RPMI7951 (cell line): ENCODE measurements around the gene EXOC3L1. TPM values are rescaled to one million over a fixed set of nuclear protein-coding genes. Genes with fewer than 3 reads are reported as not detected.

Experiments
- DNase-seq: peaks from one replicate; pipeline ENCODE4 v3.0.0-alpha.2; 2012; ENCODE audit warnings: low read depth
- total RNA-seq: library from RNA; depleted of rRNA; stranded (reverse); fragments of >200 nt; shearing (Covaris generic); gene quantifications from 2 replicates; pipeline ENCODE4 v1.2.3, GENCODE V29; 2014

Gene EXOC3L1
- total RNA-seq, 1 experiment from 2014 or later, result 0.60 TPM

DNA sequence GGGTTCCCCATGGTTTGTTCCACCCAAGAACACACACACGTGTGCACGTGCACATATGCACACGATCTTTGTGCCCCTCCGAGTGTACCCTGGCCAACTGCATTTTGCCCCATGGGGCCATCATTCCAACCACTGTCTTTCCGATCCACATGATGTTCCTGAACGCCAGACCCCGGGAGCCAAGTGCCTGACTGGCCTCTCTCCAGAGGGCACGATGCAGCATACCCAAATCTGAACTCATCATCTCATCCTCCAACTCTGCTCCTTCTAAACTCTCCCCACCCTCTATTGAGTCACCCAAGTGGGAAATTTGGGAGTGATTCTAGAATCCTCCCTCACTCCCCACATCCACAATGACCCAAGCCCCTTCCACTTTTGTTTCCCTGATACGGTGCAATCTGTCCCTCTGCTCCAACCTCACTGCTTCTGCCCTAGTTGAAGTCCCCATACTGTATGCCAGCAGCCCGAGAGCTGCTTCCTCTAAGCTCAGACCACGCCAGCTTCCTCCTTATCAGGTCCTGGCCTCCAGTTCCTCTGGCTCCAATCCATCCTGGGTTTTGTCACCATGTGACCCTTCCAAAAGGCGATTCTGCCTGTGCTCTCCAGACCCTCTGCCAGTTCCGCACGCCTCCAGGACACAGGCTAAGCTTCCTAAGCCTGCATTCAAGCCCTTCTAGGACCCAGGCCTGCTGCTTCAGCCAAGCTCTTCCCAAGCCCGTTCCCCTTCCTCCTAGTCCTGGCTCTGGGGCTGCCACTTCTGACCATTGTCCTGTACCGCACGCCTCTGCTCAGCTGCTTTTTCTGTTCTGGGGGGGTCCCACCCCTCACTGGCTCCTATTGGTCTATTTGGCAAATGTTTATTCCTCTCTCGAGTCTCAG lies 26.9 kb upstream of the EXOC3L1 start:
- no peak for DNase-seq

DNA sequence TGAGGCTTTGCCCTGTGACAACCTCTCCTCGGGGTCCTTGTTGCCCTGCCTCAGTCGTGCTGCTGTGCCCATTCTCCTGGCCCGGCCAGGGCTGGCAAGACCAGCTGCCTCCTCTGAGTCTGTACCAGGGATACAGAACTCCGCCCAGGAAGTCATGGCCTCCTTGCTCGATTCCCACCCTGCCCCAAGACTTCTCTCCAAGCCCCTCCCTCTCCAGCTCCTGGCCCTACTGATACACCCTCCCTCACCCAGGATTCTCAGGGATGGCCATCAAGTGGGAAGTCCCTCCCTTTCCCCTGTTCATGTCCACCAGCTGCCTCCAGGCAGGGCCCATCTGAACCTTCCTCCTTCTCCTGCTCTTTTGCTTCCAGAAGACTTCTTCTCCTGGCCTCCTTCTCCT lies 25.8 kb upstream of the EXOC3L1 start:
- DNase-seq, result no peak

DNA sequence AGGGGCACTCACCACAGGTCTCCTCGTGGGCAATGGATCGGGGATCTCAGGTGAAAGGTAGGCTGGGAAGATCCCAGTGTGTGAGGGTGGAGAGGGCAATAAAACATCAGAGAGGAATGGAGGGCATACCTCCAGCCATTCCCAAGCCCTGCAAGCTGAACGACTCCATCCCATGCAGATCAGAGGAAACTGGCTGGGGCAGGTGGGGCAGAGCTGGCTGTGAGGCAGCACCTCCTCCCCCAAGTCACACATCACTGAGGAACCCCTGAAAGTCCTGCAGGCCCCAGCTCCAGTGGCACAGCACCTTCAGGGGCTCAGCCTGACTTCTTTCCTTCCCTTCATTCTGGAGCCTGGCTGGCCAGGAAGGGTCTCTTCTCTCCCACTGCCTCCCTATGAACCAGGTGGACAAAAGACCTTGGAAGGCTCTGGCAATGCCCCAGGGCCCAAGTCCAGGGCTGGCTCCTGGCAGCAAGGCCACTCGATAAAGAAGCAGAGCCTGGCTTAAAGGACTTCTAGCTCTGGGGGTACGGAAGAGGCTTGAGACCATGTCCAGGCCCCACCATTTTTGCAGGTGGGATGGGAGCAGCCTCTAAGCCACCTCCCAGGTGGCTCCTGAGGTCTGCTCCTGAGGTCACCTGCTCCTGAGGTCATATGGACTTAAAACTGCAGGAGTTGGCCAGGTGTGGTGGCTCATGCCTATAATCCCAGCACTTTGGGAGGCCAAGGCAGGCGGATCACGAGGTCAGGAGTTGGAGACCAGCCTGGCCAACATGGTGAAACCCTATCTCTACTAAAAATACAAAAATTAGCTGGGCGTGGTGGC lies 23.5 kb upstream of the EXOC3L1 start:
- no peak for DNase-seq

DNA sequence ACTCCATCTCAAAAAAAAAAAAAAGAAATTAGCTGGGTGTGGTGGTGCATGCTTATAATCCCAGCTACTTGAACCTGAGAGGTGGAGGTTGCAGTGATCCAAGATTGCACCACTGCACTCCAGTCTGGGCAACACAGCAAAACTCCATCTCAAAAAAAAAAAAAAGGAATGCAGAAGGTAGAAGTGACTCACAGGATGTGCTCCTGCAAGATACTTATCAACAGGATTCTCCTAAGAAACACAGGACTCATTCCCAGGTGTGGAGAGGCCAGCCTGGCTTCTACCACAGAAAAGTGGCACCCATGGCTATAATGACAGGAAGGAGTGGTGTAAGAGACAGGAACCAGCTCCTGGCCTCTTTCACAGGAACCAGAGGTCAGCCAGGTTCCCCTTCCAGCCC lies 22.8 kb upstream of the EXOC3L1 start:
- DNase-seq, result no peak

DNA sequence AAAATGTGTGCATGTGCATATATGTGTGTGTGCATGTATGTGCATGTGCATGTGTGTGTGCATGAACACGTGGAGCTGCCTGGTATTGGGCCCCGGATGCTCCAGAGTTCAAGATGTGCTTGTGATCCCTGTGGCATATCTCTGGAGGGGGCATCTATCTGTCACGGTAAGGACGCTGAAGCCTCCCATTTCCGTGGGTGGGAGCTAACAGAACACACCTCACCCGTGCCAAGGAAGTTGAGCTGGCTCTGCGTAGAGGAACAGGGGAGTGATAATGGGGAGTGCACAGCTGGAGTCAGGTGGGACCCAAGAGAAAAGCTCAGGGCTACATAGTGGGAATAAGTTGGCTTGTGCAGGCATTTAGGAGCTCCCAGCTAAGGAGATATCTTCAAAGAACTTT lies 21.7 kb upstream of the EXOC3L1 start:
- DNase-seq, result no peak

DNA sequence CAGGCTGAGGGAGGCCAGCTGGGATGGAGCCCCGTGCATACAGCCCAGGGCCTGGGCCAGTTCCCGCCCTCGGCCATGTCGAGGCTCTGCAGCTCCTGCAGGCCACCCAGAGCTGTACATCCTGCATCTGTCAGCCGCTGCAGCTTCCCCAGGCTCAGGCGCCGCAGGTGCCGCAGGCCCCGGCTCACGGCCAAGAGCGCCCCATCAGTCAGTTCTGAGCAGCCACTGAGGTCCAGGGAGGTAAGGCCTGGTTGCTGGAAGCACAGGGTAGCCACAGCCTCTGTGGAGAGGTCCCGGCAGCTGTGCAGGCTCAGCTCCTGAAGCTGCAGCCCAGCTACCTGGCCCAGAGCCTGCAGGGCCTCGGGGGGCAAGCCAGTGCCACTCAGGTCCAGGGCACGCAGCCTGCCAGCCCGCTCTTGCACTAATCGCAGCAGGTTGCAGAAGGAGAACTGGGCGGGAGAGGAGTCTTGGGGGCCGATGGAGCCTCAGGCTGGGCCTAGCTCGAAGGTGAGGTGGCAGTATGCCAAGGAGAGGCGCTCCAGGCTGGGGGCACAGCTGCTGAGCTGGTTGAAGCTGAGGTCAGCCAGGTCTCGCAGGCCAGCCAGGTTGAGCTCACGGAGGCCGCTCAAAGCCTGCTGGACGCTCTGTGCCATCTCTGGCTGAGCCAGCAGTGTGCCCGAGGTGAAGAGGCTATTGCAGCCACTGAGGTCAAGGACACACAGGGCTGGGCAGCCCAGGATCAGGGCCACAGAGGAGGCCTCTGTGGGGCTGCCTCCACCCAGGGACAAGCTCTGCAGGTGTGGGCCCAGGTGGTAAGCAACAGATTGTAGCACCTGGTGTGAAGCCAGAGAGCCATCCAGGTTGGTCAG lies 20.4 kb upstream of the EXOC3L1 start:
- DNase-seq, result no peak

DNA sequence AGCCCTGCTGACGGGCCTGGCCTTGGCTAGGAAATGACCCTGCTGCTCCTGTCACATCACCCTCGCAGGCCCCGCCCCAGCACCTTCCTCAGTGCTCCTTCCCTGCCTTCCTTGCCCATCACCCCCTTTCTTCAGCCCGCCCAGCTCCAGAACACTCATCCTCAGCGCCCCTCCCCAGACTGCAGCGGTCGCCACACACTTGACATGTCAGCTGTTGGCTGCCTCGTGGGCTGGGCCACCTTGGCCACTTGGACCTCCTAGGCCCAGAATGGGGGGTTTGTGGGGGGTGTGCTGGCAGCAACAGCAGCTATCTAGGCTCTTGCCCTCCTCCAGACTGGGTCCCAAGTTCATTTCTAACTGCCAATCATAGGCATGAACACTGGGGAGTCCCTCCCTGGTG lies 19.6 kb upstream of the EXOC3L1 start:
- DNase-seq, result no peak

DNA sequence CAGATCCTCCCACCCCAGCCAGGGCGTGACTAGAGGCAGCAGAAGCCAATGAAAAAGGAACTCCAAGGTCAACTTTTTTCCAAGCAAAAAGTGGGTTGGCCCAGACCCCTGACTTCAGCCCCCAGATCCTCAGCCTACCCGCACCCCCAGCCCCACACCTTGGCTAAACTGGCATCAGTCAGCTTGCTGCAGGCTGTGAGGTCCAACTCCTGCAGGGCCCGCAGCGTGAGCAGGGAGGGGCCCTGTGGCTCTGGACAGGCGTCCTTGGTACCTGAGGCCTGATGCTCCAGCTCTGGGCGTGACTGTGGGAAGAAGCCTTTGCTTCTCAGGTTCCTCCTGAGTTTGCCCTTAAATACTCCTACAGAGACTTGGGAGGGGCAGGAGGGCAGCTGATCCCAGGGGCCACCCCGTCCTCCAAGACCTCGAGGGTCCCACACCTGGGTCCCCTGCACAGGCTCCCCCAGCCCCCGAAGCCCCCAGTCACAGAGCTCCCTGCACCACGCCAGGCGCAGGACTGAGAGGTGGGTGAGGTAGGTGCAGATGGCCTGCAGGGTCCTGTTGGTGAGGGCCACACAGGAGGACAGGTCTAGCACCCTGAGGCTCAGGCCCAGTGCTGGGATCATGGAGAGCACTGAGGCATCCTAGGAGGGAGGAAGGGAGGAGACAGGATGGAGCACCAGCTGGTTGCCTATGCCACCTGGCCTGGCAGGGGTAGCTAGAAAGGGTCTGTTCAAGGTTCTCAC lies 18.4 kb upstream of the EXOC3L1 start:
- no peak for DNase-seq

DNA sequence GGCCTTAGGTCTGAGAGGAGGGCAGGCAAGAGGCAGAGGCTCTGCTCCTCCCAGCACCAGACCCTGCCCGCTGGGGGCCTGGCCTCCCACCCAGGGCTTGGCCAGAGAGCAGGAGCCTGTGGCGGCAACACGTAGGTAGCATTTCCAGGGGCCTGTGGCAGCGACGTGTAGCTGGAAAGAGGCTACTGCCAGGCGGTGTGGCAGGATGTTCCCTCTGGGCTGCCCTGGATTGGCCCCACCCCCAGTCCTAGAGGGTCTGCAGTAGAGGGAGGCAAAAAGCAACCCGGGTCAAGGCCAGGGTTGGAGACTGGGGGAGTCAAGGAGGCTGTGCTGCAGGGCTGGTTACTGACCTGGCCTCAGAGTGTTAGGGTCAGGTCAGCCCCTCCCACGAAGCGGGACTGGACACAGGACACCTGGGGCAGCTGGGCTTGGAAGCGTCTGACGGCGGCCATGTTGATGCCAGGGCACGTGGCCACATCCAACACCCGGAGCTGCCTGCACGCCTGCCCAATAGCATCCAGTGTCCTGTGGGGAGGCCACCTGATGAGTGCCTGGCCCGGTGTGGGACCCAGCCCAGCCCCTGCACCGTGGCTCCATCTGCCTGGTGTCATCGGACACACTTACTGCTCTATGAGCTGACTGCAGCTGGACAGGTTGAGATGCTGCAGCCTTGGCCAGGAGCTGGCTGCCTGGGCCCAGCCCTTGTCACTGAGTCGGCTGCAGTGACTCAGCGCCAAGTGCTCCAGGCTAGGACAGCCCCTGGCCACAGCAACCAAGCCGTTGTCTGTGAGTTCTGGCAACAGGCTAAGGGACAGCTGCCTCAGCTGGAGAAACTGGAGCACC lies 17.5 kb upstream of the EXOC3L1 start:
- peak; percentile 86 for DNase-seq

DNA sequence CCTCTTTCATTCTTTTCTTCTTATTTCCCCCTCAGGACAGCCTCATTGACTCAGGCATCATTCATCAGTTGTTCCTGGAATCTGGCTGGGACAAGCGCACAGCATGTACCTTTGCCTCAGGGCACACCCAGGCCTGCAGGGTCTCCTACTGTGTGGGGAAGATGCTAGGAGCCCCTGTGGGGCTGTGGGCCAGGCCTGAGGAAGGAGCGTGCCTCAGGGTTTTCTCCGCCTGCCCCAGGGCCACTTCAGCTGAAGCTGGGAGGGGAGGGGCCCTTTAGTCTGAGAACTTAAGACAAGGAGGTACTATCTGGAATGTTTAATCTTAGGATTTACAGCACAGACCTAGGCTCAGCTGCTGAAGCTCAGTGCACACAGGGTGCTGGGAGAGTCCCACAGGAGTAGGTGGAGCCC lies 16.9 kb upstream of the EXOC3L1 start:
- DNase-seq, result peak; percentile 24

DNA sequence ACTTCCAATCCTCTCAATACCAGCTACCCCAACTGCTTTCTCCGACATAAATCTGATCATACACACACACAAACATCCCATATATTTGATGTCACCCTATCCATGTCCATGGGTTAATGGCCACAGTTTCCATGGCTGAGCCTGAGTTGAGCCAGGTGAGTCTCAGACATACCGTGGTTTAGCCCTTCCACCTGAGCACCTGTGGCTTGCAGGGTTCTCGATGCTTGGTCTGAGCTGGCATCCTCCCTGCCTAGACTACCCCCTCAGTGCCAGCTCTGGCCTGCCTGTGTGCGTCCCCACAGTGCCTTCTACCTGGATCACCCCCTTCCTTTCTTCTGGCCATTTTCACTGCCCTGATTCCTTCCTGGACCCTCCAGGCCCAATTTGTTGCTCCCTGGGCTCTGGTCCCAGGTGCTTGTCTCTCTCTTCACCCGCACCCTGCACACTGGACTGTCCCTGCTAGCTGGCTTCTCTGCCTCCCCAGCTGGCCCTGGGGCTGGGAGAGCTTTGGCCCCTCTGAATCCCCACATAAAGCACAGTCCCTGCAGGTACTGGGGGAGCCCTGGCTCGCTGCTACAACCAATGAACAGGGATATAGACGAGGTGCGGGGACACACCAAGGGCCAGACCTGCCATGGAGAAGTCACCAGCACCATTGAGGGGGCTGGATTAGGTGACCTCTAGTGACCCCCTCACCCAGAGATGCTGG lies 16.3 kb upstream of the EXOC3L1 start:
- no peak for DNase-seq

DNA sequence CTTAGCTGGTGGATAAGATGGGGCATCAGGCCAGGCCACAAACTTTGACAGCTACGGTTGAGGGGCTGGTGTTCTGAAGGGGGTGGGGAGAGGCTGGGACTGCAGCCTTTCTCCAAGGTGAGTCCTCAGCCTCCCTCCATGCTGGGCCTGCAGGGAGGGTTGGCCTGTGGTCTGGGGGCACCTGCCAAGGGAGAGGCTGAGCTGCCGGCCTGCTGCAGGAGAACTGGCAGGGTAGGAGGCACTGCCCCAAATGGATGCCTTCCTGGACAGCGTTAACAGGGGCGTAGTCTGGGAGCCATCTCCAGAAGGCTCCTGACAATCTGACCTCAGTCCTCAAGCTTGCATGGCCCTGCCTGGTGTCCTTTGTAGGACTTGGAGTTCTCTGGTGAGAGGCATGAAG lies 14.1 kb upstream of the EXOC3L1 start:
- no peak for DNase-seq

DNA sequence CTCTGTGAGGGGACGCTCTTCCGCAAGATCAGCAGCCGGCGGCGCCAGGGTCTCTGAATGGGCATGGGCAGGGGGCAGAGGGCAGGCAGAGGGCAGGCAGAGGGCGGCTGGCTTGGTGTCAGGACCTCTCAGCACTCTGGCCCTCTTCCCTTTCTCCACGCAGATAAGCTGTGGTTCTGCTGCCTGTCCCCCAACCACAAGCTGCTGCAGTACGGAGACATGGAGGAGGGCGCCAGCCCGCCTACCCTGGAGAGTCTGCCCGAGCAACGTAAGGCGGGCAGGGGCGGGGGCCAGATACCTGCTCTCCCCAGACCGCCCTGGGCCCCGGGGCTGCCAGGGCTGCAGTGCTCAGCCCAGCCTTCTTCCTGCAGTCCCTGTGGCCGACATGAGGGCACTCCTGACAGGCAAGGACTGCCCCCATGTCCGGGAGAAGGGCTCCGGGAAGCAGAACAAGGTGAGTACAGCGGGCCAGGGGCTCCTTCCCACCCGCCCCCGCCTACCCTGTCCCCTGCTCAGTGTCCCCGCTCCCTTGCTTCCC lies 13.1 kb upstream of the EXOC3L1 start:
- DNase-seq, result no peak

DNA sequence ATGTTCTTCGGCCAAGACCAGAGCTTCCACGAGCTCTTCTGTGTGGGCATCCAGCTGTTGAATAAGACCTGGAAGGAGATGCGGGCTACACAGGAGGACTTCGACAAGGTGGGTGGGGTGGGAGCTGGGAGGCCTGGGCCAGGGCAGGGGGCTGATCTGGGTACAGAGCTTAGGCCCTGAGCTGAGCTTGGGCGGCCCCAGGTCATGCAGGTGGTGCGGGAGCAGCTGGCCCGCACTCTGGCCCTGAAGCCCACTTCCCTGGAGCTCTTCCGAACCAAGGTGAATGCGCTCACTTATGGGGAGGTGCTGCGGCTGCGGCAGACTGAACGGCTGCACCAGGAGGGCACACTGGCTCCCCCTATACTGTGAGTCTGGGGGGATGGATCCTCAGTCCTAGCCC lies 12.5 kb upstream of the EXOC3L1 start:
- no peak for DNase-seq

DNA sequence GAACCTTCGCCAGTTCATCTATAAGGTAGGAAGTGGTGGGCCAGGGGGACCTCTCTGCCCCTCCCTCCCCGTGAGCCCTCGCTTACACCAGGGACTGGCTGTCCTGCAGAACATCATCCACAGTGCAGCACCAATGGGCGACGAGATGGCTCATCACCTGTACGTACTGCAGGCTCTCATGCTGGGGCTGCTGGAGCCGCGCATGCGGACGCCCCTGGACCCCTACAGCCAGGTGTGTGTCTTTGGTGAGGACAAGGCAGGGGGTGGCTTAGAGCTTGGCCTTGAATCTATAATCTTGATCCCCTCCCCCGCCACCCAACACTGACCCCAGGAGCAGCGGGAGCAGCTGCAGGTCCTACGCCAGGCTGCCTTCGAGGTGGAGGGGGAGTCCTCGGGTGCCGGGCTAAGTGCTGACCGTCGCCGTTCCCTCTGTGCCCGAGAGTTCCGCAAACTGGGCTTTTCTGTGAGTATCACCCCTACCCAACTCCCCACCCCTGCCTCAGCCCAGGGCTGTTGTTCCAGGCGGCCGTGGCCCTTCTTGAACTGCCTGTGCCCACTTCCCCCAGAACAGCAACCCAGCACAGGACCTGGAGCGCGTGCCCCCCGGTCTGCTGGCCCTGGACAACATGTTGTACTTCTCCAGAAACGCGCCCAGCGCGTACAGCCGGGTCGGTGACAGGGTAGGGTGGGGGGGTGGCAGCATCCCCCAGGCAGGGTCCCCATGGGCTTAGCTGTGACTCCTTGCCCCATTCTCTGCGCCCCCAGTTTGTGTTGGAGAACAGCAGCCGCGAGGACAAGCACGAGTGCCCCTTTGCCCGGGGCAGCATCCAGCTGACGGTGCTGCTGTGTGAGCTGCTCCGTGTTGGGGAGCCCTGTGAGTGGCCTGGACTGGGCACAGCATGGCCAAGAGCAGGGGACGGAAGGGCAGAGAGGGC lies 11.7 kb upstream of the EXOC3L1 start:
- no peak for DNase-seq

DNA sequence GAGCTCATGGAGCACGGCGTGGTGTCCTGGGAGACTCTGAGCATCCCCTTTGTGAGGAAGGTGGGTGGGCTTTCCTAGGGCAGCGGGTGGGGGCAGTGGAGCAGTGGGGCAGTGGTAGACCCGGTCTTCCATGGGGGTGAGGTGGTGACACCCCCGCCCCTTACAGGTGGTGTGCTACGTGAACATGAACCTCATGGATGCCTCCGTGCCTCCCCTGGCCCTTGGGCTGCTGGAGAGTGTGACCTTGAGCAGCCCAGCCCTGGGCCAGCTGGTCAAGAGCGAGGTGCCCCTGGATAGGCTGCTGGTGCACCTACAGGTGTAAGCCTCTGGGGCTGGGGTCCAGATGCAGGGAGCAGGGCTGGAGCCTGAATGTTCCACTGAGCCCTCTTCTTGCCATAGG lies 10.6 kb upstream of the EXOC3L1 start:
- no peak for DNase-seq

DNA sequence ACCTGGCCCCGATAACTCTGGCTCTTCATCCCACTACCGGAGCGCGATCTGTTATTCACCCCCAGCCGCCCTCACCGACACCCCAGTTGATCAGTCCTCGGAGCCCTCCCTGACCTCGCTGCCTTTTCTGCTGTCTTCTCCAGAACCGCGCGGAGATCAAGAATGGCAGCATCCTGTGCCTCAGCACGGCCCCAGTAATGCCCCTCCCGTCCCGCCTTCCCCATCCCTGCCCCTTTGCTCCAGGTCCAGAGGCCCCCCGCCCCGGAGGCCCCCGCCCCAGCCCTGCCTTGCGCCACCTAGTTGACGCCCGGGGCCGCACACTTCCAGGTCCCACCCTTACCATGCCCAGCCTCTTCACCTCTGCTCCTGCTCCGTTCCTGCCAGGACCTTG lies 9.9 kb upstream of the EXOC3L1 start:
- no peak for DNase-seq
